Lower leg skin (tissue), 4 donors: Measurements from ENCODE around the gene CALML3. TPM values are rescaled to one million over a fixed set of nuclear protein-coding genes. Genes with fewer than 3 reads are reported as not detected.

Experiments
- DNase-seq, 2 donors: peaks; one replicate each; pipeline ENCODE4 v3.0.0-alpha.2; 2019; ENCODE audit warnings: low spot score in 2 of 2
- H3K4me3 ChIP-seq: fragments of 200-600 bp; sonication (generic); 2 replicates; pipeline ENCODE4 v1.5.1; 2017; ENCODE audit warnings: mild to moderate bottlenecking, low read depth; ENCODE audit not compliant: poor library complexity, severe bottlenecking
- CTCF ChIP-seq, 3 donors: fragments of 450-650 bp; IDR thresholded peaks; one replicate each; pipeline ENCODE4 v1.5.1; 2016; ENCODE audit warnings: antibody characterized with exemption in 3 of 3, mild to moderate bottlenecking in 3 of 3, moderate library complexity in 2 of 3
- POLR2A ChIP-seq, 2 donors: fragments of 450-650 bp; IDR thresholded peaks; one replicate each; pipeline ENCODE4 v1.6.1; 2016 to 2017; ENCODE audit warnings: antibody characterized with exemption in 2 of 2, mild to moderate bottlenecking in 1 of 2, moderate library complexity in 1 of 2
- WGBS, 2 donors: methylation state at CpG; one replicate each; pipeline ENCODE4 v1.1.5; 2018; 5-methylcytosine and 5-hydroxymethylcytosine counted together
- intact Hi-C: fragments of 100-400 bp; cut with DNase I; formaldehyde crosslinking; loops from one replicate; pipeline ENCODE4 v1.15.0; 2023; ENCODE audit warnings: low total_unique reads
- total RNA-seq, 4 donors: library from RNA; depleted of rRNA; stranded (reverse); fragments of >200 nt; gene quantifications; one replicate each; pipeline ENCODE4 v1.1.0, GENCODE V29; 2016

CALML3 gene
- total RNA-seq, 4 donors from 2014 or later, result 43.4 to 181 (median 90.7) TPM

- no peak for DNase-seq
- H3K4me3 ChIP-seq, result peak within 1 kb of the TSS; percentile 8
Observed at GRCh38 chr10:5499493-5500140, 25.1 kb upstream of the CALML3 start, which contains the start of gene CALML5. Gene CALML5 (minus strand): TSS chr10:5499570. CDS start chr10:5499438, 132 bp downstream.

DNA sequence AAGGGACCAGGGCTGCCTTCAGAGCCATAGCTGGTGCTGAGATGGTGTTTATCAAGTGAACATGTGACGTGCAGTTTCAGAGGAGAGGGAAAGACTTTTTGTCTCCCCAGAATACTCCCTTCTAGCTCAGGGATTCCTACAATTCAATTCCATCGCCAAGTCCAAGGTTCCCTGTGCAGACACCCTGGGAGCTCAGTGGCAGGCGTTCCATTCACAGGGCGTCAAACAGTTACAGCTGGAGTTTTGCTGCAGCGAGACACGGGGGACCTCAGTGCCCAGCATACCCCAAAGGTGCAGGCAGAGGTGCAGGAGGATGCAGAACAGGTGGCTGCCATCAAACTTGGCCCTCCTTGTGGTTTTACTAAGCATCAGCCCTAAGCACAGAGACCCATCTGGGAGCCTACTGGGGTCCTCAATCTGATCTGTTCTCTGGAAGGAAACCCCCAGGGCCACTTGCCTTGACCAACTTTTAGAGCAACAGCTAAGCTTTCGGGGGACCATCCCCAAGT, 24.5 kb upstream of the CALML3 start:
- DNase-seq, result no peak
- TF ChIP-seq CTCF (IDR thresholded peaks at IDR 0.05) (no peak), POLR2A (IDR thresholded peaks at IDR 0.05) (no peak)
- intact Hi-C loops, result no loop called here

More at GRCh38 chr10:5499493-5500140, 25.1 kb upstream of the CALML3 start, which contains the start of gene CALML5:
- TF ChIP-seq CTCF (IDR thresholded peaks at IDR 0.05), result no peak
- TF ChIP-seq POLR2A (IDR thresholded peaks at IDR 0.05), result no peak
- intact Hi-C loops, result no loop called here
- 50 to 52% methylated on average over 10 of the region's 10 CpGs for WGBS, 2 donors

GRCh38 chr10:5500910-5501309, 23.9 kb upstream of the CALML3 start:
- 62 to 85% methylated on average over 5 of the region's 5 CpGs for WGBS, 2 donors
- DNase-seq, result no peak
- TF ChIP-seq POLR2A (IDR thresholded peaks at IDR 0.05), result no peak
- no peak for TF ChIP-seq CTCF (IDR thresholded peaks at IDR 0.05)
- intact Hi-C loops, result no loop called here
- no peak overlapping the region for H3K4me3 ChIP-seq

More for the DNA sequence above, 24.5 kb upstream of the CALML3 start:
- no peak overlapping the region for H3K4me3 ChIP-seq
- WGBS, 2 donors, result 93 to 94% methylated on average over 7 of the region's 7 CpGs

- TF ChIP-seq POLR2A (IDR thresholded peaks at IDR 0.05) (no peak), CTCF (IDR thresholded peaks at IDR 0.05) (no peak)
Observed at GRCh38 chr10:5502061-5502521, 22.7 kb upstream of the CALML3 start.

DNA sequence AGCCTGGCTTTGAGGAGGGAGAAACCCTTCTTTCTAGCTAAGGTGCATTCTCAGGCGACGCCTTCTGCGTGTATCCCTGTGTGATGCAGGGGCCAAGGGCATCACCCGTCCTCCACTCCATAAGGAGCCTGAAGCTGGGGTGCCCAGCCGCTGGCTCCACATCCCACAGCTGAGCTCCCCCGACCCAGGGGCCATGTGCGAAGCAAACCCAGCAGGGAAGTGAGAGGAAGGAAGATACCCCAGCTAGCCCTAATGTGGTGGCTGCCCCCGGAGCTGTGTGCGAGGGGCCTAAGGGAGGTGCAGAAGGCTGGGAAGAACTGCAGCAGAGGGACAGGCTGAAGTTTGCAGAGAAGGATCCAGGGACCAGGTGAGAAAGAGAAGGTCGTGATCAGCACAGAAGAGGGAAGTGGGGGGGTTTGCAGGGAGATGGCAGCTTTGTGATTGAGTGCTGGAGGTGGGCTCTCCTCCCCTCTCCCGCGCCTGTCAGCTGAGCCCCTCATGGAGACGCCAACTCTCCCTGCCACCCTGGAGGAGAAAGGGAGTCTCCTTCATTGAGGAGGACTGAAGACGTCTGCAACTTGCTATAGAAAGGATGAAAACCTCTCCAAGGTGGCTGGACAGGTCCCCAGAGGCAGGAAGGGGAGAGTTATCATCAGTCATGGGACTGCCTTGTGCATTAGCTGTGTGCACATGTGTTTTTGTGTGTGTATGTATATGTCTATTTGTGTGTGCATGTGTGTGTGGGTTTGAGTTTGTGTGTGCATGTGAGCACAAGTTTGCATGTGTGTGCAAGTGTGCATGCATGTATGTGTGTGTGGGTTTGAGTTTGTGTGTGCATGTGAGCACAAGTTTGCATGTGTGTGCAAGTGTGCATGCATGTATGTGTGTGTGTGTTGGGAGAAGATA, 21.9 kb upstream of the CALML3 start:
- intact Hi-C loops, result no loop called here
- DNase-seq, result no peak
- H3K4me3 ChIP-seq, result no peak overlapping the region
- 74% methylated on average over 14 of the region's 14 CpGs for WGBS, 2 donors
- TF ChIP-seq CTCF (IDR thresholded peaks at IDR 0.05) (no peak), POLR2A (IDR thresholded peaks at IDR 0.05) (no peak)

More at GRCh38 chr10:5502061-5502521, 22.7 kb upstream of the CALML3 start:
- intact Hi-C loops, result no loop called here
- no peak for DNase-seq
- 54 to 61% methylated on average over 12 of the region's 12 CpGs for WGBS, 2 donors
- no peak overlapping the region for H3K4me3 ChIP-seq
